GM21825 (cell line): ENCODE data around the gene LHPP.

ENCODE experiments used
- ATAC-seq: cut with Tn5 transposase; IDR thresholded peaks from one replicate; pipeline ENCODE4 v1.9.1; 2021; ENCODE audit warnings: mild to moderate bottlenecking, moderate library complexity; ENCODE audit not compliant: unreplicated experiment

Gene LHPP

GRCh38 chr10:124495725-124496124, 34.1 kb downstream of the LHPP start:
- ATAC-seq = no peak

GRCh38 chr10:124496150-124496549, 34.5 kb downstream of the LHPP start:
- ATAC-seq = no peak

- ATAC-seq = no peak
Measured at GRCh38 chr10:124496620-124497019, 35.0 kb downstream of the LHPP start.

GRCh38 chr10:124497196-124497881, 35.7 kb downstream of the LHPP start:
- no peak for ATAC-seq

GRCh38 chr10:124498056-124498455, 36.4 kb downstream of the LHPP start:
- ATAC-seq = no peak

GRCh38 chr10:124500757-124501156, 39.1 kb downstream of the LHPP start:
- no peak for ATAC-seq

GRCh38 chr10:124504711-124505110, 43.1 kb downstream of the LHPP start:
- no peak for ATAC-seq

- no peak for ATAC-seq
Measured at GRCh38 chr10:124505279-124505678, 43.7 kb downstream of the LHPP start.

- no peak for ATAC-seq
Measured at GRCh38 chr10:124508070-124508667, 46.5 kb downstream of the LHPP start.

GRCh38 chr10:124508907-124509454, 47.4 kb downstream of the LHPP start:
- no peak for ATAC-seq

GRCh38 chr10:124509880-124510632, 48.4 kb downstream of the LHPP start:
- ATAC-seq = no peak

GRCh38 chr10:124510759-124511158, 49.1 kb downstream of the LHPP start:
- no peak for ATAC-seq

GRCh38 chr10:124511205-124512039, 49.8 kb downstream of the LHPP start:
- no peak for ATAC-seq

- ATAC-seq = no peak
Measured at GRCh38 chr10:124512040-124512428, 50.4 kb downstream of the LHPP start.

GRCh38 chr10:124512600-124512999, 51.0 kb downstream of the LHPP start:
- ATAC-seq = no peak

- no peak for ATAC-seq
Measured at GRCh38 chr10:124515244-124515970, 53.8 kb downstream of the LHPP start.

GRCh38 chr10:124516181-124516580, 54.6 kb downstream of the LHPP start:
- no peak for ATAC-seq

GRCh38 chr10:124516746-124517397, 55.2 kb downstream of the LHPP start:
- no peak for ATAC-seq

- no peak for ATAC-seq
Measured at GRCh38 chr10:124517461-124517860, 55.8 kb downstream of the LHPP start.

- no peak for ATAC-seq
Measured at GRCh38 chr10:124517931-124518330, 56.3 kb downstream of the LHPP start.
